UCSD-AML1 (cell line): ENCODE results near the gene CMSS1.
"Not testable (repeated sequence)": the region's sequence is repeated elsewhere in the genome, so short reads cannot be mapped to it uniquely, and the experiment has no call there.

Experiments used
- DNase-seq: peaks from one replicate; lab custom pipeline; 2025; ENCODE audit not compliant: unreplicated experiment; lab: John Stamatoyannopoulos, UW

The CMSS1 gene

DNA sequence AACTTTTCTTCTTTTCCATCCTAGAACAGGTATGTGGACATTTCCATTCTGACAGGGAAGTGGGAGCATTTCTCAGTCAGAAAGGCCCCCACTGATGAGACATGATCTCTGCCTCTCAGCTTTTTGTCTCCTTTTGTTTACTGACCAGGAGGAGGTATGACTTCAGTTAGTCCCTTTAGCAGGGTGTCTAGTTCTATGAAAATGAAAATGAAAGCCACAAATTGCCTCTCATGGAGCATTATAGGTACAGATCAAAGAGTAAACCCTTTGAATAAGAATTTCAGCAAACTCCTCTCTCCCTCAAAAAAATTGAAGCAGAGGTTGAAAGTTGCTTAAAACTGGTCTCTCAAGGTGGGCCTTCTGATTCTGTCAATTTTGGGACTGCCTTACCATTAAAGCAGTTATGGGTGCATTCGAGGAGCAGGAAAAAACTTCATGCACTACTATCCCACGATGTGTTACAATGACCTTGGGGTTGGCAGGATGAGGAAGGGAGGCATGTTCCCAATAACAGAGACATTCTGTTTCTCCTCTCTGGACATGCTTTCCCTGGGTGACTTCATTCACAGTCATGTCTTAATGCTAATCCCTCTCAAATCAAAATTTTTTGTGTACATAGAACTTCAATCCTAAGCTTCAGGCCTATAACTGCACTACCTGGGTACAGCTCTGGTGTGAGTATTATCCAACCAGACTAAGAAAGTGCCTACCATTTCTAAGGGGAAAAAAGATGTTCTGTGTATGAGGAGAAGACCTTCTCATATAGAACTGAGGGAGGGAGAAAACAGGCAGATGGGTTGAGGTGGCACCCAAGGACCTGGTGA is 392.5 kb downstream of the CMSS1 start:
- DNase-seq = no peak

DNA sequence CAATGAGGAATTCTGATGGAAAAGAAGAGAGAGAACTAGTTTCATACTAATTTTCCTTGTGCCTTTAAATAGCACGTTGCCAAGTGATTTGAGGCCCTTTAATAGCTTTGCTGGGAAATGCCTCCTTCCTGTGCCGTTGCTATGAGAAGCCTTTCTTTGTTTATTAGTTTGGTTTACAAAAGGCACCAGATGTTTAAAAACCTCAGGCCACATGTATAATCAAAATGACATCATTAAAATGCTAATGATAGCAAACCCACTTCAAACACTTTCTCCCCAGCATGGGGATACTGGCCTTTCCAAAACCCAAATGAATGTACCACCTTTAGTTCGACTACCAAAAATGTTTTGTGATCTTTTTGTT is 393.1 kb downstream of the CMSS1 start:
- DNase-seq = no peak

- no peak for DNase-seq
Measured at GRCh38 chr3:100213891-100214573, 396.4 kb downstream of the CMSS1 start.

GRCh38 chr3:100214574-100214964 is 396.9 kb downstream of the CMSS1 start:
- no peak for DNase-seq

- DNase-seq = no peak
Measured at GRCh38 chr3:100216713-100217112, 399.1 kb downstream of the CMSS1 start.

DNA sequence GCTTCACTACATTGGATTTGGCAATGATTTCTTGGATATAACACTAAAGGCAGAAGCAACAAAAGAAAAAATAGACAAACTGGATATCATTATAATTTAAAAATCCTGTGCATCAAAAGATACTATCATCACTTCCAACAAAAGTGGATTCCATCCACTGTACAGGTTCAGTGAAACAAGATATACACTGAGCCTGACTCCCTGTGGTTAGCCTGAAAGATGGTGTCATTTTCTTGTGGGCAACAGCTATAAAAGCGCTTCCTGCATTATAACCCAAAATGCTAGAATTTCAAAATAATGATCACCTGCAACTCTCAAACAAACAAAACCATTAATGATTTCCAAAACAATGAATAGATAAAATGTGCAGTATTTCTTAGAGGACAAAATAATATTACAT is 403.5 kb downstream of the CMSS1 start:
- no peak for DNase-seq

- no peak for DNase-seq
Measured at GRCh38 chr3:100225193-100225592, 407.5 kb downstream of the CMSS1 start.

GRCh38 chr3:100225883-100226282 is 408.2 kb downstream of the CMSS1 start:
- no peak for DNase-seq

DNA sequence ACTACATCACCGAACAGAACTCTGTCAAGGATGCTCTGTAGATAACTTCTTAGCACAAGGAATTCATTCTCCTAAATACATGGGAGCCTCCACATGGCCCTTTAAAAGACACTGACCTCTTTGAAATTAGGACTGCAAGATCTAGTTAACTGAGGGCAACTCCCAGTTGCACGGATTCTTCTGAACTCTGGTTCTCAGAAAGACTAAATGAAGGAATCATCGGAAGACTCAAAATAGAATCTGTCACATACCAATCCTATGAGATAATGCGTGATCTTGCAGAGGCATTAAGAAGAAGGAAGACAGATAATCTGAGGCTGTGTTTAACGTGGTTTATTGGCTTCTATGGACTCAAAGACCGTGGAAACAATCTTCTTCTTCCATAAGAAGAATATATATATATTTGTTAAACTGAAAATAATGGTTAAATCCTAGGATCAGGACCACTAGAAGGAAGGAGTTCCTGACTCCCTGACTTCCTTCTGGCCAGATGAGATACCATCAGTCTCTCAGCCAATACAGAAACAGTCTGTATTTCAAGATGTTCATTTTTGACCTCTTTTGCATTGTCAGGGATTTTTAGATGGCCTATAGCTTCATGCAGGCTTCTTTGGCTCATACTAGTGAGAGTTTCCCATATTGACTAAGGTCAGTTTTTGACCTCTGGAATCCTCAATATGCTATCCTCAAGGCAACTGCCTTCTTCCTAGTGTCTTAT is 409.2 kb downstream of the CMSS1 start:
- no peak for DNase-seq

DNA sequence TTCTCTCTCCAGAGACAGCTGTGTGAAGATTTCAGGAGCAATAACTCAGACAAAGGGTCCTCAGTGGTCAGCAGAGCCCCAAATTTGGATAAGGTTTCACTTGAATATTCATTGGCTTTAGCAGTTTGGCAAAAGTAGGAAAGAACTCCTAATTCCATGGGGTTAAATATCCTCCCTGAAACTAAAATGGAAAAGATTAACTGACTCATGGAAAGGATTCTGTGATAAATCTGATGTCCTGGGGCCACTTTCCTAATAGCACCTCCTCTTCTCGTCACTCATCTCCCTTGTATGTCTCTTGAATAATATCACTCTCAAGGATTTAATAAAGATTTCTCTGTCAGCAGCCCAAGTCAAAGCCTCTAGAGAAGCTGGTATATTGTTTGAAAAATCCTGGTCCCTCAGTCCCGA is 409.9 kb downstream of the CMSS1 start:
- DNase-seq = no peak

DNA sequence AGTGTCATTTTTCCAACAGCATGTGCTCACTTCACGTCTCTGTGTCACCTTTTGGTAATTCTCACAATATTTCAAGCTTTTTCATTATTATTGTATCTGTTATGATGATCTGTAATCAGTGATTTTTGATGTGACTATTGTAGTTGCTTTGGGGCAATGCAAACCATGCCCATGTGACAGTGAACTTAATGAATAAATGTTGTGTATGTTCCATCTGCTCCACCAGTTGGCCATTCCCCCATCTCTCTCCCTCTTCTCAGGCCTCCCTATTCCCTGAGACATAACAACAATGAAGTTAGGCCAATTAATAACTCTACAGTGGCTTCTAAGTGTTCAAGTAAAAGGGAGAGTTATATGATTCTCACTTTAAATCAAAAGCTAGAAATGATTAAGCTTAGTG is 410.6 kb downstream of the CMSS1 start:
- DNase-seq = no peak

DNA sequence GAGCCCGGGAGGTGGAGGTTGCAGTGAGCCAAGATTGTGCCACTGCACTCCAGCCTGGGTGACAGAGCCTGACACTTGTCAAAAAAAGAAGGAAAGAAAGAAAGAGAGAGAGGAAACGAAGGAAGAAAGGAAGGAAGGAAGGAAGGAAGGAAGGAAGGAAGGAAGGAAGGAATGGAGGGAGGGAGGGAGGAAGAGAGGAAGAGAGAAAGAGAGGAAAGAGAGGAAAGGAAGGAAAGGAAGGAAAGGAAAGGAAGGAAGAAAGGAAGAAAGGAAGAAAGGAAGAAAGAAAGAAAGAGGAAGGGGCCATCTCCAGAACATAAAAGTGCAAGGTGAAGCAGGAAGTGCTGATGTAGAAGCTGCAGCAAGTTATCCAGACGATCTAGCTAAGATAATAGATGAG is 411.5 kb downstream of the CMSS1 start:
- DNase-seq = not testable (repeated sequence)

DNA sequence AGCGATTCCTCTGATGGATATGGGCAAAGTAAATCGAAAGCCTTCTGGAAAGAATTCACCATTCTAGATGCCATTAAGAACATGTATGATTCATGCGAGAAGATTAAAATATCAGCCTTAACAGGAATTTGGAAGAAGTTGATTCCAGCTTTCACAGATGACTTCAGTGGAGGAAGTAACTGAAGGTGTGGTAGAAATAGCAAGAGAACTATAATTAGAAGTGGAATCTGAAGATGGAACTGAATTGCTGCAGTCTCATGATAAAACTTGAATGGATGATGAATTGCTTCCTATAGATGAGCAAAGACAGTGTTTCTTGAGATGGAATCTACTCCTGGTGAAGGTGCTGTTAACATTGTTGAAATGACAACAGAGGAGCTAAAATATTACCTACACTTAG is 413.0 kb downstream of the CMSS1 start:
- DNase-seq = no peak
